H9 (cell line): ENCODE results near the gene CFAP410. TPM values are rescaled to one million over a fixed set of nuclear protein-coding genes. Genes with fewer than 3 reads are reported as not detected.

ENCODE experiments used
- DNase-seq: peaks from one replicate; pipeline ENCODE4 v3.0.0-alpha.2; 2017
- H2AFZ ChIP-seq: one replicate; pipeline ENCODE4 v1.6.1; 2013; ENCODE audit warnings: mild to moderate bottlenecking, low read length, control low read depth, moderate library complexity
- H2AK5ac ChIP-seq: 2 replicates; pipeline ENCODE4 v1.6.1; 2013; ENCODE audit warnings: low read length, control low read depth, mixed read lengths; ENCODE audit not compliant: insufficient read length
- H2BK120ac ChIP-seq: one replicate; pipeline ENCODE4 v1.6.1; 2013; ENCODE audit warnings: low read depth, mild to moderate bottlenecking, low read length, control low read depth, inconsistent platforms; ENCODE audit not compliant: poor library complexity, severe bottlenecking
- H2BK12ac ChIP-seq: 2 replicates; pipeline ENCODE4 v1.6.1; 2013; ENCODE audit warnings: low read length, control low read depth, mixed read lengths, low read depth; ENCODE audit not compliant: insufficient read length
- H2BK15ac ChIP-seq: 2 replicates; pipeline ENCODE4 v1.6.1; 2013; ENCODE audit warnings: low read depth, low read length, control low read depth
- H2BK20ac ChIP-seq: one replicate; pipeline ENCODE4 v1.6.1; 2013; ENCODE audit warnings: low read depth, mild to moderate bottlenecking, low read length, control low read depth, inconsistent platforms; ENCODE audit not compliant: poor library complexity, severe bottlenecking
- H2BK5ac ChIP-seq: 2 replicates; pipeline ENCODE4 v1.6.1; 2013; ENCODE audit warnings: low read length, control low read depth, mixed read lengths; ENCODE audit not compliant: insufficient read length
- H3K14ac ChIP-seq: 2 replicates; pipeline ENCODE4 v1.6.1; 2013; ENCODE audit warnings: low read length, control low read depth; ENCODE audit not compliant: insufficient read depth
- H3K18ac ChIP-seq: 2 replicates; pipeline ENCODE4 v1.6.1; 2013; ENCODE audit warnings: low read depth, mild to moderate bottlenecking, mixed read lengths, low read length, control low read depth; ENCODE audit not compliant: insufficient read length
- H3K23ac ChIP-seq: 2 replicates; pipeline ENCODE4 v1.6.1; 2013; ENCODE audit warnings: low read length, control low read depth, mixed read lengths, low read depth; ENCODE audit not compliant: insufficient read length
- H3K23me2 ChIP-seq: 2 replicates; pipeline ENCODE4 v1.6.1; 2013; ENCODE audit warnings: low read depth, mild to moderate bottlenecking, mixed read lengths, low read length, control low read depth; ENCODE audit not compliant: insufficient read length, poor library complexity, severe bottlenecking
- H3K27ac ChIP-seq: 2 replicates; pipeline ENCODE4 v1.5.1; 2013; ENCODE audit warnings: low read length, control low read depth, mixed read lengths, low read depth; ENCODE audit not compliant: insufficient read length
- H3K27me3 ChIP-seq: 2 replicates; pipeline ENCODE4 v1.6.1; 2013; ENCODE audit warnings: low read length, control low read depth, inconsistent platforms; ENCODE audit not compliant: insufficient read depth
- H3K4ac ChIP-seq: 2 replicates; pipeline ENCODE4 v1.6.1; 2013; ENCODE audit warnings: low read depth, mild to moderate bottlenecking, control low read depth, inconsistent platforms, low read length, moderate library complexity
- H3K4me1 ChIP-seq: 2 replicates; pipeline ENCODE4 v1.6.1; 2013; ENCODE audit warnings: low read length, control low read depth, inconsistent platforms; ENCODE audit not compliant: insufficient read depth
- H3K4me2 ChIP-seq: 2 replicates; pipeline ENCODE4 v1.6.1; 2013; ENCODE audit warnings: low read length, control low read depth, mixed read lengths; ENCODE audit not compliant: insufficient read length, insufficient read depth
- H3K56ac ChIP-seq: 2 replicates; pipeline ENCODE4 v1.6.1; 2013; ENCODE audit warnings: low read depth, mild to moderate bottlenecking, mixed read lengths, low read length, control low read depth; ENCODE audit not compliant: insufficient read length
- H3K79me1 ChIP-seq: 2 replicates; pipeline ENCODE4 v1.6.1; 2013; ENCODE audit warnings: low read depth, mild to moderate bottlenecking, moderate library complexity, low read length, control low read depth, inconsistent platforms; ENCODE audit not compliant: insufficient read depth, poor library complexity, severe bottlenecking
- H3K79me2 ChIP-seq: 2 replicates; pipeline ENCODE4 v1.6.1; 2013; ENCODE audit warnings: low read length, control low read depth, inconsistent platforms; ENCODE audit not compliant: insufficient read depth
- H3K9ac ChIP-seq: 2 replicates; pipeline ENCODE4 v1.6.1; 2013; ENCODE audit warnings: low read length, control low read depth, mixed read lengths; ENCODE audit not compliant: insufficient read length; ENCODE audit errors: extremely low read depth
- H3K9me3 ChIP-seq: one replicate; pipeline ENCODE4 v1.6.1; 2013; ENCODE audit warnings: low read depth, low read length, inconsistent platforms; ENCODE audit not compliant: control insufficient read depth
- H3T11ph ChIP-seq: one replicate; pipeline ENCODE4 v1.6.1; 2013; ENCODE audit warnings: mild to moderate bottlenecking, low read length, control low read depth, inconsistent platforms
- H4K20me1 ChIP-seq: one replicate; pipeline ENCODE4 v1.6.1; 2013; ENCODE audit not compliant: control insufficient read depth, insufficient read length, insufficient read depth
- H4K5ac ChIP-seq: 2 replicates; pipeline ENCODE4 v1.6.1; 2013; ENCODE audit warnings: low read depth, mild to moderate bottlenecking, mixed read lengths, low read length, control low read depth; ENCODE audit not compliant: insufficient read length
- H4K8ac ChIP-seq: replicated peaks from 2 replicates; pipeline ENCODE4 v1.6.1; 2013; ENCODE audit warnings: low read length, control low read depth, mixed read lengths, low read depth; ENCODE audit not compliant: insufficient read length
- H4K91ac ChIP-seq: 2 replicates; pipeline ENCODE4 v1.6.1; 2013; ENCODE audit warnings: low read depth, mild to moderate bottlenecking, moderate library complexity, mixed read lengths, low read length, control low read depth; ENCODE audit not compliant: insufficient read length
- H3K27ac Mint-ChIP-seq, 3 experiments: 2 replicates in 2 of 3; 3 replicates in 1 of 3; pipeline ENCODE4 v1.8.0; 2020 to 2021; ENCODE audit warnings: mixed read lengths in 3 of 3, mild to moderate bottlenecking in 1 of 3, moderate library complexity in 1 of 3
- H3K27me3 Mint-ChIP-seq: 2 replicates; pipeline ENCODE4 v1.8.0; 2021; ENCODE audit warnings: low read depth, mild to moderate bottlenecking, moderate library complexity, mixed read lengths
- H3K36me3 Mint-ChIP-seq, 3 experiments: 2 replicates in 2 of 3; 3 replicates in 1 of 3; pipeline ENCODE4 v1.8.0; 2020 to 2021; ENCODE audit warnings: low read depth in 3 of 3, mixed read lengths in 3 of 3; ENCODE audit not compliant: insufficient read depth in 1 of 3
- H3K4me1 Mint-ChIP-seq, 2 experiments: 2 replicates each; pipeline ENCODE4 v1.8.0; 2020; ENCODE audit warnings: mixed read lengths in 2 of 2
- H3K4me3 Mint-ChIP-seq, 2 experiments: 2 replicates in 1 of 2; 3 replicates in 1 of 2; pipeline ENCODE4 v1.8.0; 2020 to 2021; ENCODE audit warnings: mild to moderate bottlenecking in 2 of 2, mixed read lengths in 2 of 2, moderate library complexity in 1 of 2
- H3K9me3 Mint-ChIP-seq, 2 experiments: 2 replicates in 1 of 2; 3 replicates in 1 of 2; pipeline ENCODE4 v1.8.0; 2020; ENCODE audit warnings: mild to moderate bottlenecking in 2 of 2, mixed read lengths in 2 of 2, moderate library complexity in 1 of 2
- CTCF ChIP-seq: fragments of 200-600 bp; sonication (generic); conservative IDR thresholded peaks from 3 replicates; pipeline ENCODE4 v1.8.0; 2021; ENCODE audit warnings: antibody characterized with exemption, mild to moderate bottlenecking
- WGBS: extraction: QIAGEN DNeasy Blood & Tissue Kit; methylation state at CpG from one replicate; pipeline ENCODE4 v1.1.7; 2013; ENCODE audit warnings: missing lambda C conversion rate, low lambda C conversion rate, mixed read lengths; ENCODE audit not compliant: insufficient read length; ENCODE audit errors: extremely low coverage; 5-methylcytosine and 5-hydroxymethylcytosine counted together
- total RNA-seq: library from RNA; stranded (reverse); gene quantifications from 2 replicates; pipeline ENCODE4 v1.2.1, GENCODE V29; 2021

Gene CFAP410
- total RNA-seq, 1 experiment from 2014 or later, result 17.0 TPM

- H3K4me1 ChIP-seq, result no peaks in the 10 kb centered on the region; the same call in 1 of the 2 replicates
- H3K9me3 Mint-ChIP-seq, result no peaks in the 10 kb centered on the region
- H2BK120ac ChIP-seq, result no peak overlapping the region
- no CpG with 5 or more reads among the region's 12 CpGs for WGBS
- H3K23ac ChIP-seq, result no peak overlapping the region
- H3K14ac ChIP-seq, result no peak overlapping the region
- H4K20me1 ChIP-seq, result no peaks in the 10 kb centered on the region
- no peak overlapping the region for H3K18ac ChIP-seq
- no peak overlapping the region for H2AFZ ChIP-seq
- H3K27ac ChIP-seq, result no peak overlapping the region
- H2BK20ac ChIP-seq, result no peak overlapping the region
- DNase-seq, result no peak
- H3K4ac ChIP-seq, result no peak overlapping the region
- H3K27me3 ChIP-seq, result no peaks in the 10 kb centered on the region
- no peak for TF ChIP-seq CTCF
- no peaks in the 10 kb centered on the region for H3K79me1 ChIP-seq
- H4K5ac ChIP-seq, result no peak overlapping the region
- no peak overlapping the region for H4K91ac ChIP-seq
- H3K4me2 ChIP-seq, result no peak overlapping the region
- H2BK12ac ChIP-seq, result no peak overlapping the region
- H3K23me2 ChIP-seq, result peaks cover 5% of the 10 kb centered on the region
- peak overlapping the region in 1 of 2 experiments; percentile 50; a peak in 4 of 5 replicates for H3K4me3 Mint-ChIP-seq
- no peaks in the 10 kb centered on the region for H3K9me3 ChIP-seq
- no peak overlapping the region for H3K56ac ChIP-seq
- no peak overlapping the region for H4K8ac ChIP-seq
- no peak overlapping the region for H2AK5ac ChIP-seq
- H2BK15ac ChIP-seq, result no peak overlapping the region
- no peaks in the 10 kb centered on the region for H3K79me2 ChIP-seq
- peaks cover 2 to 17% (median 14%) of the 10 kb centered on the region in 3 experiments; a peak in 6 of 7 replicates for H3K36me3 Mint-ChIP-seq
- H3K27ac Mint-ChIP-seq, result peak overlapping the region in 2 of 3 experiments; percentile 34 to 87; a peak in 3 of 7 replicates
- H3K27me3 Mint-ChIP-seq, result no peaks in the 10 kb centered on the region; the same call in none of the 2 replicates
- no peak overlapping the region for H3T11ph ChIP-seq
- peaks cover 18 to 38% of the 10 kb centered on the region in 2 experiments for H3K4me1 Mint-ChIP-seq
- H3K9ac ChIP-seq, result no peak overlapping the region
- H2BK5ac ChIP-seq, result no peak overlapping the region
These were observed 35.7 kb downstream of the CFAP410 start for GRCh38 chr21:44303490-44303981.
